SH-SY5Y (cell line): ENCODE results near the gene PITRM1.

Source experiments
- GATA2 ChIP-seq: IDR thresholded peaks from 2 replicates; pipeline ENCODE4 v1.6.1; 2011; ENCODE audit warnings: mild to moderate bottlenecking, low read depth, low read length
- GATA3 ChIP-seq: IDR thresholded peaks from 2 replicates; pipeline ENCODE4 v1.6.1; 2011; ENCODE audit warnings: low read depth, mild to moderate bottlenecking, low read length, moderate library complexity

DNA sequence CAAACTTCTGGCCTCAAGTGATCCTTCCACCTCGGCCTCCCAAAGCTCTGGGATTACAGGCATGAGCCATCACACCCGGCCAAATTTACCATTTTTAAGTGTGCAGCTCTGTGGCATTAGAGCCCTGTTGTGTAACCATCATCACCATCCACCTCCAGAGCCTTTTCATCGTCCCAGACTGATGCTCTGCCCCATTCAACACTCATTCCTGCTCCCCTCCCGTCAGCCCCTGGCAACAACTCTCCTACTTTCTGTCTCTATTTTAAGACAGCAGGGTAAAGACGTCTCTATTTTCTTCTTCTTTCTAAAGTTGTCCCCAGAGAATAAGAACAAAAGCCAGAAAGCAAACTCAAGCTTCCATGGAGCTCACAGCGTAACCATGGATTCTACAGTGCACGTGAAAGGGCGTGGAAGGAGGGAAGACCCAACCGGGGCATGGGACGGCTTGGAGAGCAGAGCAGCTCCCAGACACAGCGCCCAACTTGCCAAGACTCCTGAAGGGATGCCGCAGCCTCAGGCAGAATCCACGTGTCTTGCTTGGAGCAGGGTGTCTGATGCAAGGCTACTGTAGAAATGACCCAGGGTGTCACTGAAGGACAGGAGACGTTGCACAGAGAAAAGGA lies 42.7 kb upstream of the PITRM1 start:
- TF ChIP-seq GATA3 = no peak
- no peak for TF ChIP-seq GATA2
